GM19240 (cell line): ENCODE data around the gene POLDIP2.

Source experiments
- DNase-seq: peaks from one replicate; pipeline ENCODE4 v3.0.0; 2011; ENCODE audit warnings: low spot score; ENCODE audit not compliant: insufficient read length

Gene POLDIP2

GRCh38 chr17:28335959-28336871, 21.1 kb downstream of the POLDIP2 start:
- DNase-seq: no peak

GRCh38 chr17:28335201-28335958, 21.9 kb downstream of the POLDIP2 start, which contains the start of the genes IFT20 and TNFAIP1:
TSS of gene IFT20 (minus strand) at chr17:28335472. CDS start at chr17:28331985, 3,487 bp downstream.
TSS of gene TNFAIP1 (plus strand) at chr17:28335761. CDS start at chr17:28339522, 3,761 bp downstream.
- peak; percentile 96 for DNase-seq

- no peak for DNase-seq
These were observed 22.6 kb downstream of the POLDIP2 start for GRCh38 chr17:28334666-28335200.

- DNase-seq: no peak
These were observed 23.2 kb downstream of the POLDIP2 start for GRCh38 chr17:28334171-28334570.

- no peak for DNase-seq
These were observed 24.1 kb downstream of the POLDIP2 start for GRCh38 chr17:28333083-28333746.

- DNase-seq: no peak
These were observed 25.4 kb downstream of the POLDIP2 start for GRCh38 chr17:28331891-28332420.

GRCh38 chr17:28330671-28331070, 26.7 kb downstream of the POLDIP2 start:
- DNase-seq: no peak

GRCh38 chr17:28328325-28328724, 29.0 kb downstream of the POLDIP2 start:
- no peak for DNase-seq

- no peak for DNase-seq
These were observed 29.6 kb downstream of the POLDIP2 start for GRCh38 chr17:28327709-28328108.

GRCh38 chr17:28327031-28327607, 30.2 kb downstream of the POLDIP2 start:
- no peak for DNase-seq

GRCh38 chr17:28326114-28326513, 31.2 kb downstream of the POLDIP2 start:
- no peak for DNase-seq

- no peak for DNase-seq
These were observed 32.1 kb downstream of the POLDIP2 start for GRCh38 chr17:28325211-28325610.

GRCh38 chr17:28324781-28325180, 32.5 kb downstream of the POLDIP2 start:
- no peak for DNase-seq

- DNase-seq: no peak
These were observed 33.0 kb downstream of the POLDIP2 start for GRCh38 chr17:28324267-28324745.

- no peak for DNase-seq
These were observed 36.9 kb downstream of the POLDIP2 start for GRCh38 chr17:28320215-28321061.

- DNase-seq: no peak
These were observed 37.8 kb downstream of the POLDIP2 start for GRCh38 chr17:28319598-28319935.

- peak; percentile 85 for DNase-seq
These were observed 38.3 kb downstream of the POLDIP2 start, which contains the start of gene TMEM97 for GRCh38 chr17:28318759-28319597. TSS of gene TMEM97 (plus strand) at chr17:28319200. CDS start at chr17:28319240, 40 bp downstream.

- DNase-seq: no peak
These were observed 39.2 kb downstream of the POLDIP2 start for GRCh38 chr17:28317966-28318758.
